Stimulated activated CD8-positive, alpha-beta memory T cell treated with anti-CD3 and anti-CD28 coated beads, Interleukin-4, amount 100 ng/mL, for 48 hours (primary cell): Measurements from ENCODE around the gene ALAS1.

Experiments used
- DNase-seq: peaks from one replicate; pipeline ENCODE4 v3.0.0-alpha.2; 2020

Gene ALAS1

GRCh38 chr3:52256159-52256558 lies 58.2 kb downstream of the ALAS1 start:
- DNase-seq, result no peak

- no peak for DNase-seq
Measured at GRCh38 chr3:52256622-52257021, 58.7 kb downstream of the ALAS1 start.

GRCh38 chr3:52257911-52258310 lies 60.0 kb downstream of the ALAS1 start:
- DNase-seq, result no peak

DNA sequence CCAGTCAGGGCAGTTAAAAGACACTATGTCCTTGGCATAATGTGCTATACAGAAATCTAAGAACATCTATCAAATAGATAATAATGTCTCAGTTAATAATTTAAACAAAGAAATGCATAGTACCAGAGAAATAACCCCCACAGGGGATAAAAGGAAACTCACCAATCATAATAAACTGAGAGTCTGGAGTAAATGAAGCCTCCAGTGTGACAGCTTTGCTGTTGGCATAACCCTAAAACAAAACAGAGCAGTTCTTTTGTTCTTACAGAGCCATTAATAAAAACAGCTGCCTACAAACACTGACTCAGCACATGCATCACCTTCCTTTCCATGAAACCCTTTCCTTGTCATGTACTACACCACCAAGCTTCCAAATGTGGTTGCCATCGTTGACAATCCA lies 61.1 kb downstream of the ALAS1 start:
- peak; percentile 12 for DNase-seq

GRCh38 chr3:52259448-52259847 lies 61.5 kb downstream of the ALAS1 start:
- DNase-seq, result peak; percentile 18

GRCh38 chr3:52262447-52262846 lies 64.5 kb downstream of the ALAS1 start:
- DNase-seq, result no peak
